Gastroesophageal sphincter (tissue), 4 donors: ENCODE results near the gene CHSY3. TPM values are rescaled to one million over a fixed set of nuclear protein-coding genes. Genes with fewer than 3 reads are reported as not detected.

ENCODE experiments used
- ATAC-seq: fragments of 150-250 bp; one replicate; pipeline ENCODE4 v1.9.1; 2016; ENCODE audit warnings: mild to moderate bottlenecking, moderate library complexity
- H3K27ac ChIP-seq, 4 donors: fragments of 200-600 bp; sonication (generic) in 3 of 4; 1 replicate in 3 of 4; 2 replicates in 1 of 4; pipeline ENCODE4 v1.5.1; 2016 to 2019
- H3K27me3 ChIP-seq: fragments of 200-600 bp; sonication (generic); one replicate; pipeline ENCODE4 v1.5.1; 2019
- H3K36me3 ChIP-seq, 2 donors: fragments of 200-600 bp; sonication (generic); one replicate each; pipeline ENCODE4 v1.5.1; 2019; ENCODE audit warnings: control low read depth in 1 of 2
- H3K4me1 ChIP-seq, 3 donors: fragments of 200-600 bp; sonication (generic); 1 replicate in 2 of 3; 2 replicates in 1 of 3; pipeline ENCODE4 v1.5.1; 2016 to 2019; ENCODE audit warnings: control low read depth in 2 of 3
- H3K4me3 ChIP-seq, 2 donors: fragments of 200-600 bp; sonication (generic); one replicate each; pipeline ENCODE4 v1.5.1; 2019; ENCODE audit warnings: mild to moderate bottlenecking in 1 of 2, moderate library complexity in 1 of 2
- H3K9me3 ChIP-seq, 3 donors: fragments of 200-600 bp; sonication (generic); one replicate each; pipeline ENCODE4 v1.5.1; 2017 to 2019; ENCODE audit warnings: control low read depth in 2 of 3
- CTCF ChIP-seq, 4 experiments: fragments of 200-600 bp in 2 of 4; fragments of 450-650 bp in 2 of 4; sonication (generic) in 1 of 4; IDR thresholded peaks; one replicate each; pipeline ENCODE4 v1.5.1; 2017 to 2019; ENCODE audit warnings: antibody characterized with exemption in 4 of 4, mild to moderate bottlenecking in 2 of 4, moderate library complexity in 2 of 4
- EP300 ChIP-seq: sonication (generic); formaldehyde crosslinking; IDR thresholded peaks from one replicate; pipeline ENCODE4 v1.6.1; 2017; ENCODE audit warnings: antibody characterized with exemption, mild to moderate bottlenecking
- POLR2A ChIP-seq, 2 donors: fragments of 450-650 bp; IDR thresholded peaks; one replicate each; pipeline ENCODE4 v1.6.1; 2017; ENCODE audit warnings: antibody characterized with exemption in 2 of 2, mild to moderate bottlenecking in 2 of 2, moderate library complexity in 1 of 2
- POLR2AphosphoS5 ChIP-seq: sonication (generic); formaldehyde crosslinking; IDR thresholded peaks from one replicate; pipeline ENCODE4 v1.6.1; 2017; ENCODE audit warnings: antibody characterized with exemption
- WGBS, 2 donors: methylation state at CpG; one replicate each; pipeline ENCODE4 v1.1.5; 2018; ENCODE audit warnings: low coverage in 1 of 2; 5-methylcytosine and 5-hydroxymethylcytosine counted together
- total RNA-seq, 4 donors: library from RNA; depleted of rRNA; stranded (reverse); fragments of >200 nt; gene quantifications; one replicate each; pipeline ENCODE4 v1.1.0, GENCODE V29; 2016

Gene CHSY3
- total RNA-seq, 4 donors from 2014 or later: 0.78 to 3.4 (median 2.8) TPM

- peaks cover 0 to under 1% (median 0%) of the 10 kb centered on the region in 3 donors for H3K4me1 ChIP-seq
- no peaks in the 10 kb centered on the region for H3K36me3 ChIP-seq
- no peak for ATAC-seq
- no peak for TF ChIP-seq POLR2A (IDR thresholded peaks at IDR 0.05)
- no peak for TF ChIP-seq EP300
- no peak for TF ChIP-seq POLR2AphosphoS5
- TF ChIP-seq CTCF (IDR thresholded peaks at IDR 0.05): peak in 3 of 4 experiments; percentile 28 to 48 (median 29)
- no peak overlapping the region for H3K4me3 ChIP-seq
- no peaks in the 10 kb centered on the region for H3K9me3 ChIP-seq
- no peaks in the 10 kb centered on the region for H3K27me3 ChIP-seq
- H3K27ac ChIP-seq: no peak overlapping the region
Observed at GRCh38 chr5:129899454-129899853, 4.8 kb upstream of the CHSY3 start.

- Histone ChIP-seq H3K4me3 (no peak overlapping the region), H3K9me3 (no peaks in the 10 kb centered on the region), H3K27me3 (peaks cover 27% of the 10 kb centered on the region), H3K27ac (no peak overlapping the region), H3K4me1 (peaks cover 0 to 24% (median 10%) of the 10 kb centered on the region in 3 donors), H3K36me3 (no peaks in the 10 kb centered on the region)
- 77 to 88% methylated on average over 6 of the region's 6 CpGs for WGBS, 2 donors
- no peak for ATAC-seq
- TF ChIP-seq CTCF (IDR thresholded peaks at IDR 0.05): no peak
- no peak for TF ChIP-seq POLR2AphosphoS5
- TF ChIP-seq POLR2A (IDR thresholded peaks at IDR 0.05): no peak
- no peak for TF ChIP-seq EP300
Observed at GRCh38 chr5:129902816-129903215, 1.4 kb upstream of the CHSY3 start.

DNA sequence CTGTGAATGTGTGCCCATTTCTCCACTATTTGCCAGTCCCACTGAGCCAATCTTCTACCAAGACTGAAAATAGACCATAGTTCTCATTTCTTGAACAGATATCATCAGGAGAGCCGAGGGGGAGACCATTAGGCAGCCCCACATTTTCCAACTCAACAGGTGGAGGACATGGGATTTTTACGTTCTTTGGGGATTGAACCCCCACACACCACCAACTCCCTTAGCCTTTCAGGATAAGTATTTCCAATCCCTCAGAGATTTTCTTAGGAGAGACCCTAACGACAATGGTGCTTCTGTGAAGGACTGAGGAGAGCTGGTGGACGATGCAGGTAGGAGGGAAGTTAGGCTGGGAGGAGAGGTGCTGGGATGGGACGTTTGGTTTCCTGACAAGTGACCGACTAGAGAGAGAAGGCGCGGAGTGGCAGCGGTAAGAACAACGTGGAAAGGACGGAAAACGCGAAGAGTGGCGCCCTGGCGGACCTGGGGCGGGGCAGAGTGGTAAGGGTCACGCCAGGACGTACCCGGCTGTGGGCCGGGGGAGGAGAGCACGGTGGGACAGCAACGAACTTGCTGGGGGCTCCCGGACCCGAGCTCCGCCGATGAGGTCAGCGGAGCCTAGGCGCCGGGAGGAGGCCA lies 681 bp upstream of the CHSY3 start:
- peaks cover 35% of the 10 kb centered on the region for H3K27me3 ChIP-seq
- 1 to 5% methylated on average over 16 to 26 of the region's 29 CpGs for WGBS, 2 donors
- H3K9me3 ChIP-seq: no peaks in the 10 kb centered on the region
- no peaks in the 10 kb centered on the region for H3K36me3 ChIP-seq
- TF ChIP-seq POLR2A (IDR thresholded peaks at IDR 0.05) (peak in 1 of 2 donors; percentile 23), EP300 (no peak)
- peaks cover 0 to 24% (median 10%) of the 10 kb centered on the region in 3 donors for H3K4me1 ChIP-seq
- no peak for ATAC-seq
- H3K4me3 ChIP-seq: peak overlapping the region; percentile 42 to 79
- H3K27ac ChIP-seq: peak overlapping the region in 3 of 4 donors; percentile 74 to 82 (median 77)

DNA sequence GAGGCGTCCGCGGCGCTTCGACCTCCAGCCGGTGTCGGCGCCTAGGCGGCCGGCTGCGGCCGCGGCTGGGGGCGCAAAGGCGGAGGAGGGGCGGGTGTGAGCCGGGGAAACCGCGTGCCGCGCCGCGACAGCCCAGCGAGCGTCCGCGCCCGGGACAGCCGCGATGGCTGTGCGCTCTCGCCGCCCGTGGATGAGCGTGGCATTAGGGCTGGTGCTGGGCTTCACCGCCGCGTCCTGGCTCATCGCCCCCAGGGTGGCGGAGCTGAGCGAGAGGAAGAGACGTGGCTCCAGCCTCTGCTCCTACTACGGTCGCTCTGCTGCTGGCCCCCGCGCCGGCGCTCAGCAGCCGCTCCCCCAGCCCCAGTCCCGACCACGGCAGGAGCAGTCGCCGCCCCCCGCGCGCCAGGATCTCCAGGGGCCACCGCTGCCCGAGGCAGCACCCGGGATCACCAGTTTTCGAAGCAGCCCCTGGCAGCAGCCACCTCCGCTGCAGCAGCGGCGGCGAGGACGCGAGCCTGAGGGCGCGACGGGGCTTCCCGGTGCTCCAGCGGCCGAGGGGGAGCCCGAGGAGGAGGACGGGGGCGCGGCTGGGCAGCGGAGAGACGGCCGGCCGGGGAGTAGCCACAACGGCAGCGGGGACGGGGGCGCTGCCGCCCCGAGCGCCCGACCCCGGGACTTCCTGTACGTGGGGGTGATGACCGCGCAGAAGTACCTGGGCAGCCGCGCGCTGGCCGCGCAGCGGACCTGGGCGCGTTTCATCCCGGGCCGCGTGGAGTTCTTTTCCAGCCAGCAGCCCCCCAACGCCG lies 605 bp downstream of the CHSY3 start:
- peak overlapping the region; percentile 42 to 79 for H3K4me3 ChIP-seq
- H3K4me1 ChIP-seq: peaks cover 0 to 24% (median 10%) of the 10 kb centered on the region in 3 donors
- TF ChIP-seq CTCF (IDR thresholded peaks at IDR 0.05): peak in 1 of 4 experiments; percentile 29
- no peak for TF ChIP-seq POLR2A (IDR thresholded peaks at IDR 0.05)
- WGBS, 2 donors: no CpG with 5 or more reads among the region's 105 CpGs
- H3K36me3 ChIP-seq: no peaks in the 10 kb centered on the region
- H3K9me3 ChIP-seq: no peaks in the 10 kb centered on the region
- H3K27ac ChIP-seq: peak overlapping the region in 3 of 4 donors; percentile 74 to 82 (median 77)
- ATAC-seq: peak; percentile 35
- H3K27me3 ChIP-seq: peaks cover 38% of the 10 kb centered on the region

DNA sequence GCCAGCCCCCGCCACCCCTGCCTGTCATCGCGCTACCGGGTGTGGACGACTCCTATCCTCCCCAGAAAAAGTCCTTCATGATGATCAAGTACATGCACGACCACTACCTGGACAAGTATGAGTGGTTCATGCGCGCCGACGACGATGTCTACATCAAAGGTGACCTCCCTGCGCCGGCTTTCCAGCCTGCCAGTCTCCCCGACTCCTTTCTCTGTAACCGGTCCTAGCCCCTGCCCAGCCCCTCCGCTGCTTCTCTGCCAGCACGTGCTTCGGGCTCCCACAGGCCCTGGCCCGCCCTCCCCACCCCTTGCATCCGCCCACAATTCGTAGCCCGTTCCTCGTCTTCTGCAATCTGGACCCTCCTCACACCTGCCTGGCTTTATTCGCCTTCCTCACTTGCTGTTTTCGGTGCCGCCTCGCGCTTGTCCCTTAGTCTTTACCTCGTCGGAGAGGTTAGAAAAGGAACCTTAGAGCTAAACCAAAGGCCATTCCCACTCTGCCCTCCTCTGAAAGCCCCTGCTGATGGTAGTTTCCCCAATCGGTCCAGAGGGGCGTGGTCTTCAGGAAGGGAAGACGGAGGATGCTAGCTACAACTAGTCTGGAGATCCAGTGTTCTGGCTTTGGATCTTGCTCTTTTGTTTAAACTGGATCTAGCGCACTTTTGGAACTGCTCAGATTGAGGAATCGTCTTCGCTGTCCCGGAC lies 1.4 kb downstream of the CHSY3 start:
- 0 to 1% methylated on average over 6 to 12 of the region's 37 CpGs for WGBS, 2 donors
- H3K27ac ChIP-seq: peak overlapping the region in 2 of 4 donors; percentile 74 to 82
- H3K4me1 ChIP-seq: peaks cover 0 to 24% (median 10%) of the 10 kb centered on the region in 3 donors
- TF ChIP-seq EP300 (no peak), POLR2A (IDR thresholded peaks at IDR 0.05) (no peak), POLR2AphosphoS5 (no peak), CTCF (IDR thresholded peaks at IDR 0.05) (no peak)
- peaks cover 38% of the 10 kb centered on the region for H3K27me3 ChIP-seq
- no peaks in the 10 kb centered on the region for H3K36me3 ChIP-seq
- peak overlapping the region; percentile 42 to 79 for H3K4me3 ChIP-seq
- H3K9me3 ChIP-seq: no peaks in the 10 kb centered on the region
- no peak for ATAC-seq
